SK-N-SH treated with all-trans-retinoic acid at 6 μM for 48 hours (cell line): ENCODE measurements around the gene AOC3.

Experiments used
- BACH2 ChIP-seq: fragments of 250-450 bp; sonication (Bioruptor Pico); IDR thresholded peaks from 2 replicates; pipeline ENCODE4 v1.9.0; 2021; ENCODE audit warnings: mild to moderate bottlenecking, borderline replicate concordance
- ESRRG ChIP-seq: fragments of 250-450 bp; sonication (Bioruptor Pico); IDR thresholded peaks from 2 replicates; pipeline ENCODE4 v1.6.1; 2021; ENCODE audit warnings: mild to moderate bottlenecking
- TF ChIP-seq, protein P1 (sequence below): fragments of 250-450 bp; sonication (Bioruptor Pico); IDR thresholded peaks from 2 replicates; pipeline ENCODE4 v1.8.0; 2020; ENCODE audit warnings: mild to moderate bottlenecking, moderate library complexity, borderline replicate concordance

DNA sequence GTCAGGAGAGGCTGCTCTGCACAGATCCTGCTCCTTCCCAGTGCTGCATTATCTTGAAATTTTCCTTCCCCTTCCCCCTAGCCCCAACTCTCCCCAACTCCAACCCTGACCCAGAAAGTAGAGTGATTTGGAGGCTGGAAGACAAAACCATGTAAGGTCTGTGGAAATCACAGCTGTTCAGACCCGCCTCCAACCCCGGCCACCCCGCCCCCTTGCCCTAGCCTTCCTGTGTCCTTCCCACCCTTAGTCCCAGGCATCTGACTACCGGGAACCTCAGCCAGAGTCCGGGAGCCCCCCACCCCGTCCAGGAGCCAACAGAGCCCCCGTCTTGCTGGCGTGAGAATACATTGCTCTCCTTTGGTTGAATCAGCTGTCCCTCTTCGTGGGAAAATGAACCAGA is at the start of gene AOC3:
- no peak for TF ChIP-seq ESRRG (CRISPR knock-in tag)
- TF ChIP-seq BACH2 (CRISPR knock-in tag) = no peak
- TF ChIP-seq, protein P1, sequence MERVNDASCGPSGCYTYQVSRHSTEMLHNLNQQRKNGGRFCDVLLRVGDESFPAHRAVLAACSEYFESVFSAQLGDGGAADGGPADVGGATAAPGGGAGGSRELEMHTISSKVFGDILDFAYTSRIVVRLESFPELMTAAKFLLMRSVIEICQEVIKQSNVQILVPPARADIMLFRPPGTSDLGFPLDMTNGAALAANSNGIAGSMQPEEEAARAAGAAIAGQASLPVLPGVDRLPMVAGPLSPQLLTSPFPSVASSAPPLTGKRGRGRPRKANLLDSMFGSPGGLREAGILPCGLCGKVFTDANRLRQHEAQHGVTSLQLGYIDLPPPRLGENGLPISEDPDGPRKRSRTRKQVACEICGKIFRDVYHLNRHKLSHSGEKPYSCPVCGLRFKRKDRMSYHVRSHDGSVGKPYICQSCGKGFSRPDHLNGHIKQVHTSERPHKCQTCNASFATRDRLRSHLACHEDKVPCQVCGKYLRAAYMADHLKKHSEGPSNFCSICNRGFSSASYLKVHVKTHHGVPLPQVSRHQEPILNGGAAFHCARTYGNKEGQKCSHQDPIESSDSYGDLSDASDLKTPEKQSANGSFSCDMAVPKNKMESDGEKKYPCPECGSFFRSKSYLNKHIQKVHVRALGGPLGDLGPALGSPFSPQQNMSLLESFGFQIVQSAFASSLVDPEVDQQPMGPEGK (CRISPR knock-in tag) = no peak
